Measurements from ENCODE around the gene CMTM6.
A peak's percentile ranks its signal among the peaks of the same experiment; 100 is the strongest.

DNA sequence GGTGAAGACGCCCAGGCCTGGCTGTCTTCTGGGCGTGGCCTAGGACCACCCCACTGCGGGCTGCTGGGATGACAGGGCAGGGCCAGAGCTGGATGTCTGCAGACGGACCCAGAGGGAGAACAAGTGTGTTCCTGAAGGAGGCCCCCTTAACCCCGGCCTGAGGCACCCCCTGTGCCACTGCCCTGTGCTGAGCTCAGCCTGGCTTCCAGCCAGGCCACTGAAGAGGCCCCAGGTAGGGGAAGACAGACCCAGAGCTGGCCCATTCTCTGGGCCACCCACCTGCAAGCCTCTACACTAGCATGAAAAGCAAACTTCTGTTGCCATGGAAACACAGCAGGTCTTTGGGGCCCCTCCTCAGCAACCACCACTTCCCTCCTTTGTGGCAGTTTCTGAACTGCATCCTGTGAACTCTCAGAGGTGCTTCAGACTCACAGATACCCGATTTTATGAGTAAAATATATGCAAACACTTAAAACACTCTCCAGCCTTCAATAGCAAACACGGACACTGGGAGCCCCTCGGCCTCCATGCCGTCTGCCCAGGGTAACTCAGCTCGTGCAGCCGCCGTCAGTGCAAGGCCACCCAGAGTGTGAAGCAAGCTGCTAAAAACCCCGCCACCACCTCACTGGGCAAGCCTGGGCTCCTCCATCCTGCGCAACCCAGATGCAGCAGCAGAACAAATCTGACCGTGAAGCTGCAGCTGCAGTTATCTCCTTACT, 42.5 kb downstream of the CMTM6 start:
- TF ChIP-seq, protein P1, sequence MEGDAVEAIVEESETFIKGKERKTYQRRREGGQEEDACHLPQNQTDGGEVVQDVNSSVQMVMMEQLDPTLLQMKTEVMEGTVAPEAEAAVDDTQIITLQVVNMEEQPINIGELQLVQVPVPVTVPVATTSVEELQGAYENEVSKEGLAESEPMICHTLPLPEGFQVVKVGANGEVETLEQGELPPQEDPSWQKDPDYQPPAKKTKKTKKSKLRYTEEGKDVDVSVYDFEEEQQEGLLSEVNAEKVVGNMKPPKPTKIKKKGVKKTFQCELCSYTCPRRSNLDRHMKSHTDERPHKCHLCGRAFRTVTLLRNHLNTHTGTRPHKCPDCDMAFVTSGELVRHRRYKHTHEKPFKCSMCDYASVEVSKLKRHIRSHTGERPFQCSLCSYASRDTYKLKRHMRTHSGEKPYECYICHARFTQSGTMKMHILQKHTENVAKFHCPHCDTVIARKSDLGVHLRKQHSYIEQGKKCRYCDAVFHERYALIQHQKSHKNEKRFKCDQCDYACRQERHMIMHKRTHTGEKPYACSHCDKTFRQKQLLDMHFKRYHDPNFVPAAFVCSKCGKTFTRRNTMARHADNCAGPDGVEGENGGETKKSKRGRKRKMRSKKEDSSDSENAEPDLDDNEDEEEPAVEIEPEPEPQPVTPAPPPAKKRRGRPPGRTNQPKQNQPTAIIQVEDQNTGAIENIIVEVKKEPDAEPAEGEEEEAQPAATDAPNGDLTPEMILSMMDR (IDR thresholded peaks at IDR 0.05; ENCODE audit: insufficient read depth, low read length): no peak
- TF ChIP-seq GABPA (IDR thresholded peaks at IDR 0.05; ENCODE audit: low read depth) (no peak), POLR2AphosphoS5 (IDR thresholded peaks at IDR 0.05; ENCODE audit: low read depth) (no peak), SPI1 (IDR thresholded peaks at IDR 0.05; ENCODE audit: borderline replicate concordance, low read depth) (0 out of 2 replicates have a peak, but pooled peaks have one; percentile 14), REST (IDR thresholded peaks at IDR 0.05; ENCODE audit: insufficient replicate concordance, low read depth) (no peak)
